GM12878 (cell line): ENCODE results near the gene ITGA6. TPM values are rescaled to one million over a fixed set of nuclear protein-coding genes. Genes with fewer than 3 reads are reported as not detected.

Source experiments
- ATAC-seq: fragments of 200-7000 bp; cut with Tn5 transposase; 3 replicates; pipeline ENCODE4 v1.9.1; 2020; ENCODE audit warnings: mild to moderate bottlenecking, moderate library complexity
- BruUV-seq: library from RNA; stranded (reverse); fragments of 400-500 nt; replicated peaks from 2 replicates; lab custom pipeline; 2021; lab: Mats Ljungman, UMichigan
- CTCF ChIA-PET: fragments of 300-600 bp; sonication (Branson Sonifier 250); formaldehyde crosslinking; extraction: SDS; loops from one replicate; lab custom pipeline; 2021; ENCODE audit warnings: inconsistent platforms; lab: Yijun Ruan, JAX
- POLR2A ChIA-PET: fragments of 350-600 bp; formaldehyde crosslinking; extraction: SDS; loops from one replicate; lab custom pipeline; 2021; ENCODE audit warnings: inconsistent platforms; lab: Charles Lee
- RAD21 ChIA-PET: fragments of 300-600 bp; sonication (Branson Sonifier 250); formaldehyde crosslinking; loops from one replicate; lab custom pipeline; 2023; ENCODE audit warnings: antibody characterized with exemption; ENCODE audit not compliant: unreplicated experiment; lab: Charles Lee
- SMC1A ChIA-PET: fragments of 300-600 bp; sonication (Branson Sonifier 250); formaldehyde crosslinking; loops from one replicate; lab custom pipeline; 2023; ENCODE audit not compliant: unreplicated experiment, uncharacterized antibody; lab: Charles Lee
- DNase-seq: peaks from one replicate; pipeline ENCODE4 v3.0.0-alpha.2; 2011; ENCODE audit warnings: low read depth, low spot score
- FAIRE-seq: peaks from 3 replicates; lab custom pipeline; 2011; peaks lifted over from hg19 to GRCh38; lab: Jason Lieb, UNC
- H2AFZ ChIP-seq: 2 replicates; pipeline ENCODE4 v1.6.0; 2011; ENCODE audit warnings: low read depth, low read length, control low read depth; ENCODE audit not compliant: control insufficient read depth
- H3K27ac ChIP-seq: 2 replicates; pipeline ENCODE4 v1.5.1; 2011; ENCODE audit warnings: control low read depth; ENCODE audit not compliant: control insufficient read depth, insufficient read depth
- H3K27me3 ChIP-seq, 2 experiments: replicated peaks in 1 of 2; 2 replicates each; pipeline versions ENCODE4 v1.6.0 to v1.6.1; 2011; ENCODE audit warnings: low read length in 1 of 2; ENCODE audit not compliant: control insufficient read depth in 2 of 2, insufficient read depth in 2 of 2
- H3K36me3 ChIP-seq, 2 experiments: 2 replicates each; pipeline ENCODE4 v1.5.1; 2011; ENCODE audit warnings: low read length in 1 of 2; ENCODE audit not compliant: control insufficient read depth in 2 of 2, insufficient read depth in 2 of 2
- H3K4me1 ChIP-seq: 2 replicates; pipeline ENCODE4 v1.6.1; 2011; ENCODE audit warnings: mild to moderate bottlenecking, low read length, moderate library complexity, mixed read lengths; ENCODE audit not compliant: control insufficient read depth, insufficient read depth
- H3K4me2 ChIP-seq: 2 replicates; pipeline ENCODE4 v1.6.0; 2011; ENCODE audit warnings: control low read depth; ENCODE audit not compliant: control insufficient read depth, insufficient read depth
- H3K4me3 ChIP-seq: fragments of 200-600 bp; sonication (generic); 2 replicates; pipeline ENCODE4 v1.5.1; 2016
- H3K79me2 ChIP-seq: 2 replicates; pipeline ENCODE4 v1.6.0; 2011; ENCODE audit warnings: low read length; ENCODE audit not compliant: control insufficient read depth, insufficient read depth
- H3K9ac ChIP-seq: 2 replicates; pipeline ENCODE4 v1.8.0; 2011; ENCODE audit warnings: low read length, control low read depth, mixed read lengths; ENCODE audit not compliant: control insufficient read depth, insufficient read depth
- H3K9me3 ChIP-seq: replicated peaks from 3 replicates; pipeline ENCODE4 v1.5.1; 2011; ENCODE audit warnings: mild to moderate bottlenecking, low read length; ENCODE audit not compliant: control insufficient read depth, insufficient read depth
- H4K20me1 ChIP-seq: 2 replicates; pipeline ENCODE4 v1.6.0; 2011; ENCODE audit not compliant: control insufficient read depth, insufficient read depth
- ATF2 ChIP-seq: IDR thresholded peaks from 2 replicates; pipeline ENCODE4 v1.6.1; 2012; ENCODE audit warnings: low read length, inconsistent platforms
- CHD1 ChIP-seq: IDR thresholded peaks from 2 replicates; pipeline ENCODE4 v1.6.1; 2012; ENCODE audit warnings: low read depth, low read length, improper control_type of control experiment
- EZH2 ChIP-seq: IDR thresholded peaks from 2 replicates; pipeline ENCODE4 v1.6.1; 2012; ENCODE audit warnings: low read depth, mild to moderate bottlenecking, control low read depth, inconsistent platforms, low read length, borderline replicate concordance; ENCODE audit not compliant: control insufficient read depth
- IKZF2 ChIP-seq, 2 experiments: fragments of 450-650 bp; IDR thresholded peaks; 2 replicates each; pipeline ENCODE4 v1.6.1; 2017; ENCODE audit warnings: mild to moderate bottlenecking in 2 of 2, moderate library complexity in 2 of 2
- NFYB ChIP-seq: IDR thresholded peaks from 2 replicates; pipeline ENCODE4 v1.6.1; 2011; ENCODE audit warnings: low read depth, mild to moderate bottlenecking, low read length, improper control_type of control experiment, moderate library complexity; ENCODE audit not compliant: insufficient read depth
- NRF1 ChIP-seq: conservative IDR thresholded peaks from 2 replicates; pipeline ENCODE4 v1.6.1; 2011; ENCODE audit warnings: mild to moderate bottlenecking, low read depth, low read length, improper control_type of control experiment
- PKNOX1 ChIP-seq: fragments of 450-650 bp; IDR thresholded peaks from 2 replicates; pipeline ENCODE4 v1.6.1; 2016; ENCODE audit warnings: mild to moderate bottlenecking
- RAD51 ChIP-seq: fragments of 450-650 bp; IDR thresholded peaks from 2 replicates; pipeline ENCODE4 v1.6.1; 2016; ENCODE audit warnings: moderate library complexity, mild to moderate bottlenecking, inconsistent platforms
- RCOR1 ChIP-seq: conservative IDR thresholded peaks from 2 replicates; pipeline ENCODE4 v1.6.1; 2012; ENCODE audit warnings: low read depth, low read length, improper control_type of control experiment
- SREBF2 ChIP-seq: IDR thresholded peaks from 2 replicates; pipeline ENCODE4 v1.6.1; 2012; ENCODE audit warnings: mild to moderate bottlenecking, low read length
- STAT3 ChIP-seq: IDR thresholded peaks from 2 replicates; pipeline ENCODE4 v1.6.1; 2011; ENCODE audit warnings: low read depth, low read length, improper control_type of control experiment
- YY1 ChIP-seq: IDR thresholded peaks from 2 replicates; pipeline ENCODE4 v1.6.1; 2011; ENCODE audit warnings: low read depth, mild to moderate bottlenecking, low read length
- WGBS: methylation state at CpG from one replicate; pipeline ENCODE4 v1.1.6; 2016; ENCODE audit warnings: low lambda C conversion rate; ENCODE audit not compliant: insufficient replicate concordance, insufficient coverage; ENCODE audit errors: missing lambda C conversion rate; 5-methylcytosine and 5-hydroxymethylcytosine counted together
- in situ Hi-C: fragments of 300-500 bp; cut with MboI; formaldehyde crosslinking; loops from 9 replicates; pipeline ENCODE4 v1.14.3; 2018; ENCODE audit warnings: mixed read lengths
- intact Hi-C: fragments of 100-400 bp; cut with micrococcal nuclease; formaldehyde crosslinking; loops from one replicate; pipeline ENCODE4 v1.14.2; 2022; ENCODE audit not compliant: unreplicated experiment
- polyA plus RNA-seq, 11 experiments: library from polyadenylated mRNA; depleted of rRNA in 4 of 11; unstranded in 6 of 11; stranded (reverse) in 5 of 11; fragments of >200 nt; fragmentation: Nextera tagmentation in 4 of 11; fragmentation: Illumina TruSeq in 1 of 11; extraction: Ambion mirVana in 4 of 11; extraction: Trizol in 1 of 11; gene quantifications; 1 replicate in 1 of 11; 2 replicates in 10 of 11; pipeline versions ENCODE4 v1.2.1 to v1.2.3, GENCODE V29; 2011 to 2016; ENCODE audit warnings: inconsistent platforms in 2 of 11, missing spikeins in 2 of 11, low read depth in 1 of 11
- total RNA-seq, 4 experiments: library from RNA; depleted of rRNA in 3 of 4; stranded (reverse); fragments of >200 nt in 3 of 4; fragmentation: Illumina TruSeq in 1 of 4; extraction: Trizol in 1 of 4; gene quantifications; 2 replicates each; pipeline versions ENCODE4 v1.2.1 to v1.2.3, GENCODE V29; 2013 to 2021
- TF ChIP-seq, protein P1 (sequence below): fragments of 450-650 bp; IDR thresholded peaks from 2 replicates; pipeline ENCODE4 v1.6.1; 2018; ENCODE audit warnings: mild to moderate bottlenecking, low read depth, moderate library complexity; ENCODE audit not compliant: partially characterized antibody
- TF ChIP-seq, protein P2 (sequence below): fragments of 450-650 bp; IDR thresholded peaks from 2 replicates; pipeline ENCODE4 v1.6.1; 2017; ENCODE audit warnings: mild to moderate bottlenecking

The ITGA6 gene
- total and polyA plus RNA-seq, 10 of the 15 experiments (the other 5 are each of a cell fraction or from before 2014, with no cell fraction given) = 0.01 to 0.36 (median 0.14) TPM; not detected in 2

- Histone ChIP-seq H3K4me3 (no peak overlapping the region), H3K79me2 (no peaks in the 10 kb centered on the region), H3K27ac (no peak overlapping the region), H3K4me1 (no peaks in the 10 kb centered on the region), H3K9ac (no peak overlapping the region), H2AFZ (no peak overlapping the region), H4K20me1 (no peaks in the 10 kb centered on the region), H3K9me3 (peaks cover 31% of the 10 kb centered on the region; the same call in 2 of the 3 replicates), H3K27me3 (no peaks in the 10 kb centered on the region), H3K36me3 (peaks cover 0 to 3% of the 10 kb centered on the region in 2 experiments; a peak in 2 of 4 replicates), H3K4me2 (no peak overlapping the region)
- DNase-seq (no peak), FAIRE-seq (no peak), ATAC-seq (no peak)
- ChIA-PET POLR2A (no interaction called here), CTCF (no interaction called here), SMC1A (no interaction called here), RAD21 (no interaction called here)
- no TSS peak for BruUV-seq
- intact Hi-C loops (no loop called here), in situ Hi-C loops (no loop called here)
- no peak for TF ChIP-seq NFYB
- TF ChIP-seq YY1 = no peak
- no peak for TF ChIP-seq PKNOX1
- no peak for TF ChIP-seq STAT3
- no peak for TF ChIP-seq CHD1
- TF ChIP-seq, protein P1, sequence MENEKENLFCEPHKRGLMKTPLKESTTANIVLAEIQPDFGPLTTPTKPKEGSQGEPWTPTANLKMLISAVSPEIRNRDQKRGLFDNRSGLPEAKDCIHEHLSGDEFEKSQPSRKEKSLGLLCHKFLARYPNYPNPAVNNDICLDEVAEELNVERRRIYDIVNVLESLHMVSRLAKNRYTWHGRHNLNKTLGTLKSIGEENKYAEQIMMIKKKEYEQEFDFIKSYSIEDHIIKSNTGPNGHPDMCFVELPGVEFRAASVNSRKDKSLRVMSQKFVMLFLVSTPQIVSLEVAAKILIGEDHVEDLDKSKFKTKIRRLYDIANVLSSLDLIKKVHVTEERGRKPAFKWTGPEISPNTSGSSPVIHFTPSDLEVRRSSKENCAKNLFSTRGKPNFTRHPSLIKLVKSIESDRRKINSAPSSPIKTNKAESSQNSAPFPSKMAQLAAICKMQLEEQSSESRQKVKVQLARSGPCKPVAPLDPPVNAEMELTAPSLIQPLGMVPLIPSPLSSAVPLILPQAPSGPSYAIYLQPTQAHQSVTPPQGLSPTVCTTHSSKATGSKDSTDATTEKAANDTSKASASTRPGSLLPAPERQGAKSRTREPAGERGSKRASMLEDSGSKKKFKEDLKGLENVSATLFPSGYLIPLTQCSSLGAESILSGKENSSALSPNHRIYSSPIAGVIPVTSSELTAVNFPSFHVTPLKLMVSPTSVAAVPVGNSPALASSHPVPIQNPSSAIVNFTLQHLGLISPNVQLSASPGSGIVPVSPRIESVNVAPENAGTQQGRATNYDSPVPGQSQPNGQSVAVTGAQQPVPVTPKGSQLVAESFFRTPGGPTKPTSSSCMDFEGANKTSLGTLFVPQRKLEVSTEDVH = no peak
- TF ChIP-seq, protein P2, sequence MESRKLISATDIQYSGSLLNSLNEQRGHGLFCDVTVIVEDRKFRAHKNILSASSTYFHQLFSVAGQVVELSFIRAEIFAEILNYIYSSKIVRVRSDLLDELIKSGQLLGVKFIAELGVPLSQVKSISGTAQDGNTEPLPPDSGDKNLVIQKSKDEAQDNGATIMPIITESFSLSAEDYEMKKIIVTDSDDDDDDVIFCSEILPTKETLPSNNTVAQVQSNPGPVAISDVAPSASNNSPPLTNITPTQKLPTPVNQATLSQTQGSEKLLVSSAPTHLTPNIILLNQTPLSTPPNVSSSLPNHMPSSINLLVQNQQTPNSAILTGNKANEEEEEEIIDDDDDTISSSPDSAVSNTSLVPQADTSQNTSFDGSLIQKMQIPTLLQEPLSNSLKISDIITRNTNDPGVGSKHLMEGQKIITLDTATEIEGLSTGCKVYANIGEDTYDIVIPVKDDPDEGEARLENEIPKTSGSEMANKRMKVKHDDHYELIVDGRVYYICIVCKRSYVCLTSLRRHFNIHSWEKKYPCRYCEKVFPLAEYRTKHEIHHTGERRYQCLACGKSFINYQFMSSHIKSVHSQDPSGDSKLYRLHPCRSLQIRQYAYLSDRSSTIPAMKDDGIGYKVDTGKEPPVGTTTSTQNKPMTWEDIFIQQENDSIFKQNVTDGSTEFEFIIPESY = no peak
- TF ChIP-seq RCOR1 = no peak
- TF ChIP-seq IKZF2 (IDR thresholded peaks at IDR 0.05) = no peak
- TF ChIP-seq SREBF2 = no peak
- no peak for TF ChIP-seq NRF1
- no peak for TF ChIP-seq ATF2
- no peak for TF ChIP-seq RAD51
- no peak for TF ChIP-seq EZH2
- 92% methylated on average over 3 of the region's 3 CpGs for WGBS
Observed at GRCh38 chr2:172535119-172535518, 107.7 kb downstream of the ITGA6 start.
